ENCODE data around the gene KIF4A. TPM values are rescaled to one million over a fixed set of nuclear protein-coding genes. Genes with fewer than 3 reads are reported as not detected.
A peak's percentile ranks its signal among the peaks of the same experiment; 100 is the strongest.
"Not testable (repeated sequence)": the region's sequence is repeated elsewhere in the genome, so short reads cannot be mapped to it uniquely, and the experiment has no call there.

Gene KIF4A
- total RNA-seq = 3.7 TPM

GRCh38 chrX:70289793-70290770, at the start of gene KIF4A, which contains the start of gene PDZD11:
Gene KIF4A (plus strand): TSS chrX:70290104. CDS start chrX:70290459, 355 bp downstream.
Gene PDZD11 (minus strand): TSS chrX:70289927. CDS start chrX:70289341, 586 bp downstream.
- Histone ChIP-seq H3K36me3 (ENCODE audit: control insufficient read depth in 3 of 3, insufficient read depth in 3 of 3, low read length in 3 of 3) (peaks cover 3 to 14% (median 12%) of the 10 kb centered on the region in 3 donors), H3K9ac (ENCODE audit: low read depth in 1 of 3, low read length in 3 of 3) (peak within 1 kb of the TSS; percentile 66 to 80 (median 72)), H3K27ac (ENCODE audit: low read depth, low read length) (peak within 1 kb of the TSS; percentile 55), H3K27me3 (ENCODE audit: control insufficient read depth in 3 of 3, insufficient read depth in 3 of 3, low read length in 3 of 3) (no peaks in the 10 kb centered on the region), H3K4me1 (ENCODE audit: control insufficient read depth in 3 of 3, insufficient read depth in 3 of 3, low read length in 3 of 3) (peaks cover 7 to 9% (median 9%) of the 10 kb centered on the region in 3 donors), H3K4me3 (ENCODE audit: low read length in 3 of 3) (peak within 1 kb of the TSS; percentile 58 to 84 (median 83)), H3K9me3 (ENCODE audit: control insufficient read depth in 3 of 3, low read length in 3 of 3) (no peaks in the 10 kb centered on the region)

GRCh38 chrX:70240751-70241150, 49.2 kb upstream of the KIF4A start:
- no peak overlapping the region for H3K27ac ChIP-seq (ENCODE audit: low read depth, low read length)
- no peaks in the 10 kb centered on the region for H3K4me1 ChIP-seq (ENCODE audit: control insufficient read depth in 3 of 3, insufficient read depth in 3 of 3, low read length in 3 of 3)
- no peak overlapping the region for H3K4me3 ChIP-seq (ENCODE audit: low read length in 3 of 3)
- no peaks in the 10 kb centered on the region for H3K36me3 ChIP-seq (ENCODE audit: control insufficient read depth in 3 of 3, insufficient read depth in 3 of 3, low read length in 3 of 3)
- H3K9ac ChIP-seq (ENCODE audit: low read depth in 1 of 3, low read length in 3 of 3) = no peak overlapping the region
- no peaks in the 10 kb centered on the region for H3K9me3 ChIP-seq (ENCODE audit: control insufficient read depth in 3 of 3, low read length in 3 of 3)
- H3K27me3 ChIP-seq (ENCODE audit: control insufficient read depth in 3 of 3, insufficient read depth in 3 of 3, low read length in 3 of 3) = no peaks in the 10 kb centered on the region

- no peak overlapping the region for H3K27ac ChIP-seq (ENCODE audit: low read depth, low read length)
- H3K36me3 ChIP-seq (ENCODE audit: control insufficient read depth in 3 of 3, insufficient read depth in 3 of 3, low read length in 3 of 3) = no peaks in the 10 kb centered on the region
- no peak overlapping the region for H3K4me3 ChIP-seq (ENCODE audit: low read length in 3 of 3)
- H3K4me1 ChIP-seq (ENCODE audit: control insufficient read depth in 3 of 3, insufficient read depth in 3 of 3, low read length in 3 of 3) = no peaks in the 10 kb centered on the region
- no peak overlapping the region for H3K9ac ChIP-seq (ENCODE audit: low read depth in 1 of 3, low read length in 3 of 3)
- no peaks in the 10 kb centered on the region for H3K9me3 ChIP-seq (ENCODE audit: control insufficient read depth in 3 of 3, low read length in 3 of 3)
- H3K27me3 ChIP-seq (ENCODE audit: control insufficient read depth in 3 of 3, insufficient read depth in 3 of 3, low read length in 3 of 3) = no peaks in the 10 kb centered on the region
Observed at GRCh38 chrX:70241501-70241900, 48.4 kb upstream of the KIF4A start.

GRCh38 chrX:70243601-70244000, 46.3 kb upstream of the KIF4A start:
- not testable (repeated sequence) for H3K4me3 ChIP-seq (ENCODE audit: low read length in 3 of 3)

GRCh38 chrX:70244881-70245280, 45.0 kb upstream of the KIF4A start:
- H3K9ac ChIP-seq (ENCODE audit: low read depth in 1 of 3, low read length in 3 of 3) = no peak overlapping the region
- H3K27me3 ChIP-seq (ENCODE audit: control insufficient read depth in 3 of 3, insufficient read depth in 3 of 3, low read length in 3 of 3) = no peaks in the 10 kb centered on the region
- H3K36me3 ChIP-seq (ENCODE audit: control insufficient read depth in 3 of 3, insufficient read depth in 3 of 3, low read length in 3 of 3) = no peaks in the 10 kb centered on the region
- H3K4me1 ChIP-seq (ENCODE audit: control insufficient read depth in 3 of 3, insufficient read depth in 3 of 3, low read length in 3 of 3) = no peaks in the 10 kb centered on the region
- no peak overlapping the region for H3K4me3 ChIP-seq (ENCODE audit: low read length in 3 of 3)
- H3K27ac ChIP-seq (ENCODE audit: low read depth, low read length) = no peak overlapping the region
- no peaks in the 10 kb centered on the region for H3K9me3 ChIP-seq (ENCODE audit: control insufficient read depth in 3 of 3, low read length in 3 of 3)

More at GRCh38 chrX:70243601-70244000, 46.3 kb upstream of the KIF4A start:
- not testable (repeated sequence) for H3K9ac ChIP-seq (ENCODE audit: low read depth in 1 of 3, low read length in 3 of 3); H3K27ac ChIP-seq (ENCODE audit: low read depth, low read length); H3K36me3 ChIP-seq (ENCODE audit: control insufficient read depth in 3 of 3, insufficient read depth in 3 of 3, low read length in 3 of 3); H3K9me3 ChIP-seq (ENCODE audit: control insufficient read depth in 3 of 3, low read length in 3 of 3); H3K27me3 ChIP-seq (ENCODE audit: control insufficient read depth in 3 of 3, insufficient read depth in 3 of 3, low read length in 3 of 3); H3K4me1 ChIP-seq (ENCODE audit: control insufficient read depth in 3 of 3, insufficient read depth in 3 of 3, low read length in 3 of 3)

- H3K4me1 ChIP-seq (ENCODE audit: control insufficient read depth in 3 of 3, insufficient read depth in 3 of 3, low read length in 3 of 3) = no peaks in the 10 kb centered on the region
- H3K4me3 ChIP-seq (ENCODE audit: low read length in 3 of 3) = no peak overlapping the region
Observed at GRCh38 chrX:70247252-70247651, 42.7 kb upstream of the KIF4A start.

GRCh38 chrX:70252491-70252890, 37.4 kb upstream of the KIF4A start:
- no peak overlapping the region for H3K9ac ChIP-seq (ENCODE audit: low read depth in 1 of 3, low read length in 3 of 3)
- H3K4me1 ChIP-seq (ENCODE audit: control insufficient read depth in 3 of 3, insufficient read depth in 3 of 3, low read length in 3 of 3) = no peaks in the 10 kb centered on the region
- H3K27me3 ChIP-seq (ENCODE audit: control insufficient read depth in 3 of 3, insufficient read depth in 3 of 3, low read length in 3 of 3) = no peaks in the 10 kb centered on the region
- H3K36me3 ChIP-seq (ENCODE audit: control insufficient read depth in 3 of 3, insufficient read depth in 3 of 3, low read length in 3 of 3) = no peaks in the 10 kb centered on the region
- no peak overlapping the region for H3K4me3 ChIP-seq (ENCODE audit: low read length in 3 of 3)
- no peaks in the 10 kb centered on the region for H3K9me3 ChIP-seq (ENCODE audit: control insufficient read depth in 3 of 3, low read length in 3 of 3)
- no peak overlapping the region for H3K27ac ChIP-seq (ENCODE audit: low read depth, low read length)

More at GRCh38 chrX:70247252-70247651, 42.7 kb upstream of the KIF4A start:
- Histone ChIP-seq H3K9me3 (ENCODE audit: control insufficient read depth in 3 of 3, low read length in 3 of 3) (no peaks in the 10 kb centered on the region), H3K27me3 (ENCODE audit: control insufficient read depth in 3 of 3, insufficient read depth in 3 of 3, low read length in 3 of 3) (no peaks in the 10 kb centered on the region), H3K9ac (ENCODE audit: low read depth in 1 of 3, low read length in 3 of 3) (no peak overlapping the region), H3K27ac (ENCODE audit: low read depth, low read length) (no peak overlapping the region), H3K36me3 (ENCODE audit: control insufficient read depth in 3 of 3, insufficient read depth in 3 of 3, low read length in 3 of 3) (no peaks in the 10 kb centered on the region)

- Histone ChIP-seq H3K9me3 (ENCODE audit: control insufficient read depth in 3 of 3, low read length in 3 of 3) (no peaks in the 10 kb centered on the region), H3K36me3 (ENCODE audit: control insufficient read depth in 3 of 3, insufficient read depth in 3 of 3, low read length in 3 of 3) (no peaks in the 10 kb centered on the region), H3K4me1 (ENCODE audit: control insufficient read depth in 3 of 3, insufficient read depth in 3 of 3, low read length in 3 of 3) (no peaks in the 10 kb centered on the region), H3K9ac (ENCODE audit: low read depth in 1 of 3, low read length in 3 of 3) (no peak overlapping the region), H3K4me3 (ENCODE audit: low read length in 3 of 3) (no peak overlapping the region), H3K27ac (ENCODE audit: low read depth, low read length) (no peak overlapping the region), H3K27me3 (ENCODE audit: control insufficient read depth in 3 of 3, insufficient read depth in 3 of 3, low read length in 3 of 3) (no peaks in the 10 kb centered on the region)
Observed at GRCh38 chrX:70253377-70254062, 36.4 kb upstream of the KIF4A start.

GRCh38 chrX:70254063-70254400, 35.9 kb upstream of the KIF4A start:
- Histone ChIP-seq H3K36me3 (ENCODE audit: control insufficient read depth in 3 of 3, insufficient read depth in 3 of 3, low read length in 3 of 3) (no peaks in the 10 kb centered on the region), H3K9me3 (ENCODE audit: control insufficient read depth in 3 of 3, low read length in 3 of 3) (no peaks in the 10 kb centered on the region)

GRCh38 chrX:70254909-70255308, 35.0 kb upstream of the KIF4A start:
- no peaks in the 10 kb centered on the region for H3K9me3 ChIP-seq (ENCODE audit: control insufficient read depth in 3 of 3, low read length in 3 of 3)
- no peaks in the 10 kb centered on the region for H3K27me3 ChIP-seq (ENCODE audit: control insufficient read depth in 3 of 3, insufficient read depth in 3 of 3, low read length in 3 of 3)
- no peaks in the 10 kb centered on the region for H3K36me3 ChIP-seq (ENCODE audit: control insufficient read depth in 3 of 3, insufficient read depth in 3 of 3, low read length in 3 of 3)
- H3K4me1 ChIP-seq (ENCODE audit: control insufficient read depth in 3 of 3, insufficient read depth in 3 of 3, low read length in 3 of 3) = no peaks in the 10 kb centered on the region
- H3K27ac ChIP-seq (ENCODE audit: low read depth, low read length) = no peak overlapping the region
- no peak overlapping the region for H3K9ac ChIP-seq (ENCODE audit: low read depth in 1 of 3, low read length in 3 of 3)
- no peak overlapping the region for H3K4me3 ChIP-seq (ENCODE audit: low read length in 3 of 3)

More at GRCh38 chrX:70254063-70254400, 35.9 kb upstream of the KIF4A start:
- H3K4me3 ChIP-seq (ENCODE audit: low read length in 3 of 3) = no peak overlapping the region
- H3K27ac ChIP-seq (ENCODE audit: low read depth, low read length) = no peak overlapping the region
- H3K9ac ChIP-seq (ENCODE audit: low read depth in 1 of 3, low read length in 3 of 3) = no peak overlapping the region
- H3K4me1 ChIP-seq (ENCODE audit: control insufficient read depth in 3 of 3, insufficient read depth in 3 of 3, low read length in 3 of 3) = no peaks in the 10 kb centered on the region
- H3K27me3 ChIP-seq (ENCODE audit: control insufficient read depth in 3 of 3, insufficient read depth in 3 of 3, low read length in 3 of 3) = no peaks in the 10 kb centered on the region

Measured in skeletal muscle tissue (tissue), 4 donors.